Natural killer cell (primary cell): ENCODE data around the gene PARP15. TPM values are rescaled to one million over a fixed set of nuclear protein-coding genes. Genes with fewer than 3 reads are reported as not detected.

Experiments
- ATAC-seq, 3 donors: fragments of 150-1000 bp in 2 of 3; fragments of 200-7000 bp in 1 of 3; cut with Tn5 transposase; 1 replicate in 1 of 3; 2 replicates in 2 of 3; pipeline ENCODE4 v1.10.0; 2021; ENCODE audit warnings: mild to moderate bottlenecking in 2 of 3, moderate library complexity in 2 of 3
- DNase-seq, 2 donors: peaks; one replicate each; pipeline versions ENCODE4 v3.0.0 to v3.0.0-alpha.2; 2013 to 2021; ENCODE audit warnings: mixed read lengths in 1 of 2
- H3K27ac ChIP-seq: one replicate; pipeline ENCODE4 v1.5.1; 2013; ENCODE audit warnings: mild to moderate bottlenecking, low read length
- H3K27me3 ChIP-seq: one replicate; pipeline ENCODE4 v1.6.1; 2013; ENCODE audit warnings: low read length; ENCODE audit not compliant: control insufficient read depth, insufficient read depth
- H3K36me3 ChIP-seq: one replicate; pipeline ENCODE4 v1.6.1; 2013; ENCODE audit warnings: low read length; ENCODE audit not compliant: control insufficient read depth, insufficient read depth
- H3K4me1 ChIP-seq: one replicate; pipeline ENCODE4 v1.6.1; 2013; ENCODE audit warnings: low read length; ENCODE audit not compliant: control insufficient read depth, insufficient read depth
- H3K4me3 ChIP-seq: one replicate; pipeline ENCODE4 v1.5.1; 2013; ENCODE audit warnings: low read length
- H3K9me3 ChIP-seq: one replicate; pipeline ENCODE4 v1.6.1; 2013; ENCODE audit warnings: low read length; ENCODE audit not compliant: control insufficient read depth, insufficient read depth
- H3K27ac Mint-ChIP-seq, 2 donors: one replicate each; pipeline ENCODE4 v1.8.0; 2022; ENCODE audit warnings: mild to moderate bottlenecking in 2 of 2, mixed read lengths in 2 of 2, moderate library complexity in 1 of 2
- H3K27me3 Mint-ChIP-seq, 2 donors: one replicate each; pipeline ENCODE4 v1.8.0; 2022; ENCODE audit warnings: low read depth in 2 of 2, mixed read lengths in 2 of 2
- H3K36me3 Mint-ChIP-seq: one replicate; pipeline ENCODE4 v1.8.0; 2022; ENCODE audit warnings: mixed read lengths
- H3K4me1 Mint-ChIP-seq, 2 donors: one replicate each; pipeline ENCODE4 v1.8.0; 2022; ENCODE audit warnings: mixed read lengths in 2 of 2
- H3K4me3 Mint-ChIP-seq: one replicate; pipeline ENCODE4 v1.8.0; 2022; ENCODE audit warnings: mild to moderate bottlenecking, moderate library complexity, mixed read lengths
- H3K9me3 Mint-ChIP-seq, 2 donors: one replicate each; pipeline ENCODE4 v1.8.0; 2022; ENCODE audit warnings: mixed read lengths in 2 of 2
- WGBS: methylation state at CpG from one replicate; pipeline ENCODE4 v1.1.7; 2013; ENCODE audit warnings: missing lambda C conversion rate; ENCODE audit not compliant: insufficient coverage; 5-methylcytosine and 5-hydroxymethylcytosine counted together
- intact Hi-C: fragments of 100-400 bp; cut with micrococcal nuclease; formaldehyde crosslinking; loops from one replicate; pipeline ENCODE4 v1.14.2; 2022
- total RNA-seq, 4 donors: library from RNA; stranded (reverse); fragments of 120-200 nt in 1 of 4; gene quantifications; one replicate each; pipeline versions ENCODE4 v1.2.3 to v1.2.4, GENCODE V29; 2013 to 2022
- TF ChIP-seq, protein P1 (sequence below): fragments of 200-600 bp; IDR thresholded peaks from one replicate; pipeline ENCODE4 v1.8.0; 2022; ENCODE audit warnings: antibody characterized with exemption

Gene PARP15
- total RNA-seq, 3 donors from 2014 or later (not counting 1 experiment from before 2014, with no cell fraction given), result 164 to 199 (median 198) TPM

- TF ChIP-seq, protein P1, sequence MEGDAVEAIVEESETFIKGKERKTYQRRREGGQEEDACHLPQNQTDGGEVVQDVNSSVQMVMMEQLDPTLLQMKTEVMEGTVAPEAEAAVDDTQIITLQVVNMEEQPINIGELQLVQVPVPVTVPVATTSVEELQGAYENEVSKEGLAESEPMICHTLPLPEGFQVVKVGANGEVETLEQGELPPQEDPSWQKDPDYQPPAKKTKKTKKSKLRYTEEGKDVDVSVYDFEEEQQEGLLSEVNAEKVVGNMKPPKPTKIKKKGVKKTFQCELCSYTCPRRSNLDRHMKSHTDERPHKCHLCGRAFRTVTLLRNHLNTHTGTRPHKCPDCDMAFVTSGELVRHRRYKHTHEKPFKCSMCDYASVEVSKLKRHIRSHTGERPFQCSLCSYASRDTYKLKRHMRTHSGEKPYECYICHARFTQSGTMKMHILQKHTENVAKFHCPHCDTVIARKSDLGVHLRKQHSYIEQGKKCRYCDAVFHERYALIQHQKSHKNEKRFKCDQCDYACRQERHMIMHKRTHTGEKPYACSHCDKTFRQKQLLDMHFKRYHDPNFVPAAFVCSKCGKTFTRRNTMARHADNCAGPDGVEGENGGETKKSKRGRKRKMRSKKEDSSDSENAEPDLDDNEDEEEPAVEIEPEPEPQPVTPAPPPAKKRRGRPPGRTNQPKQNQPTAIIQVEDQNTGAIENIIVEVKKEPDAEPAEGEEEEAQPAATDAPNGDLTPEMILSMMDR, result no peak
- no peak for DNase-seq
- no peak for ATAC-seq
- intact Hi-C loops, result no loop called here
- Mint-ChIP-seq H3K36me3 (peaks cover 36% of the 10 kb centered on the region), H3K27ac (no peak overlapping the region), H3K9me3 (no peaks in the 10 kb centered on the region), H3K4me3 (no peak overlapping the region), H3K4me1 (peaks cover 18 to 31% of the 10 kb centered on the region in 2 donors), H3K27me3 (no peaks in the 10 kb centered on the region)
- Histone ChIP-seq H3K27ac (no peak overlapping the region), H3K9me3 (no peaks in the 10 kb centered on the region), H3K27me3 (no peaks in the 10 kb centered on the region), H3K36me3 (peaks cover 84% of the 10 kb centered on the region), H3K4me3 (no peak overlapping the region), H3K4me1 (no peaks in the 10 kb centered on the region)
- WGBS, result 99% methylated on average over 6 of the region's 6 CpGs
Observed at GRCh38 chr3:122555275-122556071, 22.0 kb upstream of the PARP15 start.

- no peak for ATAC-seq
- Histone ChIP-seq H3K4me1 (peaks cover 6% of the 10 kb centered on the region), H3K4me3 (no peak overlapping the region), H3K9me3 (no peaks in the 10 kb centered on the region), H3K27ac (no peak overlapping the region), H3K36me3 (peaks cover 70% of the 10 kb centered on the region), H3K27me3 (no peaks in the 10 kb centered on the region)
- 96% methylated on average over 5 of the region's 5 CpGs for WGBS
- no peak overlapping the region for H3K4me3 Mint-ChIP-seq
- peaks cover 26% of the 10 kb centered on the region for H3K36me3 Mint-ChIP-seq
- no peak for DNase-seq
- TF ChIP-seq, protein P1, result no peak
- no peaks in the 10 kb centered on the region for H3K27me3 Mint-ChIP-seq
- intact Hi-C loops, result no loop called here
- H3K4me1 Mint-ChIP-seq, result peaks cover 36 to 37% of the 10 kb centered on the region in 2 donors
- no peaks in the 10 kb centered on the region for H3K9me3 Mint-ChIP-seq
- H3K27ac Mint-ChIP-seq, result no peak overlapping the region
Observed at GRCh38 chr3:122557356-122557755, 20.1 kb upstream of the PARP15 start.

DNA sequence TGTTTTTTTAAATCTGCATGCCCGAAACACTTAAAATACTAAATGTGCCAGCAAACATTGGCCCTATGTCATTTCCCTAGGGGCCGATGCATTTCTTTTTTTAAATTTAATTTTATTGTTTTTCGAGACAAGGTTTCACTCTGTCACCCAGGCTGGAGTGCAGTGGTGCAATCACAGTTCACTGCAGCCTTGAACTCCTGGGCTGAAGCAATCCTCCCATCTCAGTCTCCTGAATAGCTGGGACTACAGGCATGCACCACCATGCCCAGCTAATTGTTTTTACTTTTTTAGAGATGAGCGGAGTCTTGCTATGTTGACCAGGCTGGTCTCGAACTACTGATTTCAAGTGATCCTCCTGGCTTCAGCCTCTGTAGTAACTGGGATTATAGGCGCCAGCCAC, 18.8 kb upstream of the PARP15 start:
- Mint-ChIP-seq H3K36me3 (peaks cover 16% of the 10 kb centered on the region), H3K27ac (no peak overlapping the region), H3K4me1 (peaks cover 42% of the 10 kb centered on the region in 2 donors), H3K4me3 (no peak overlapping the region), H3K27me3 (no peaks in the 10 kb centered on the region), H3K9me3 (no peaks in the 10 kb centered on the region)
- intact Hi-C loops, result no loop called here
- Histone ChIP-seq H3K9me3 (no peaks in the 10 kb centered on the region), H3K4me1 (peaks cover 15% of the 10 kb centered on the region), H3K36me3 (peaks cover 59% of the 10 kb centered on the region), H3K4me3 (no peak overlapping the region), H3K27me3 (no peaks in the 10 kb centered on the region), H3K27ac (no peak overlapping the region)
- ATAC-seq, result no peak
- TF ChIP-seq, protein P1, result no peak
- DNase-seq, result no peak
- WGBS, result 94% methylated on average over 6 of the region's 6 CpGs
